ENCODE data around the gene SLC2A9.

GRCh38 chr4:10026485-10026884 lies 5.2 kb upstream of the SLC2A9 start:
- no peak for TF ChIP-seq POLR2AphosphoS5 (IDR thresholded peaks at IDR 0.05)
- TF ChIP-seq POLR2A (IDR thresholded peaks at IDR 0.05; ENCODE audit: low read depth): no peak
- no peak for TF ChIP-seq CTCF (IDR thresholded peaks at IDR 0.05)
- no peak for TF ChIP-seq EP300 (IDR thresholded peaks at IDR 0.05)
